Stimulated activated CD8-positive, alpha-beta memory T cell treated with anti-CD3 and anti-CD28 coated beads, Interleukin-12 subunit alpha, Interleukin-12 subunit beta, amount 100 ng/mL, for 24 hours (primary cell): ENCODE measurements around the gene POPDC2.

Experiments
- DNase-seq: peaks from one replicate; pipeline ENCODE4 v3.0.0-alpha.2; 2020; ENCODE audit errors: extremely low read depth

The POPDC2 gene

DNA sequence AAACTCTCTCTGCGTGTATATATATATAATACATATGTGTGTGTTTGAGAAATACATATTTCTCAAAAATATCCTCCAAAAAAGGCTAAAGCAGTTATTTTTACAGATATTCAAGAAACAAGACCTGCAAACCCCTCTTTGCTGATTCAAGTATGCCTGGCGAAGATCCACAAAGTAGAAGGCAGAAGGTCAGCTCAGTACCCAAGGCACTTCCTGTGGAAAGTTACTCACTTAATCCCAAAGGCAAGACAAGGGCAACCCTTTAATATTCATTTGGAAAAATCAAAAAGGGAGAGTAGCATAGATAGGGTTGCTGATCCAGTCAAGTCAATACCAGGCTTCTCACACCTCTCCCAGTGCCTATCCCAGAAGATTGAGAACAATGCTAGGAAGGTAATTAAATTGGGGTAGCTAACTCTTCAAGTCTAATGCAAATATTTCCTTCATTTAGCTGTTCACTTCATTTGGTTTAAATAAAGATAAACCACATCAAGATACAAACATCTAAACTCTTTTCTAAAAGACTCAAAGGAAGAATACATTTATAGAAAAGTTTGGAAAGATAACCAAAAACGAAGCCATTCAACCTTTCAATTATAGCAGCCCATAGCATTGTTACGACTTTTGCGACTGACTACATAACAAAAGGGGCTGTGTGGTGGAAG, 9.6 kb upstream of the POPDC2 start:
- DNase-seq, result no peak

DNA sequence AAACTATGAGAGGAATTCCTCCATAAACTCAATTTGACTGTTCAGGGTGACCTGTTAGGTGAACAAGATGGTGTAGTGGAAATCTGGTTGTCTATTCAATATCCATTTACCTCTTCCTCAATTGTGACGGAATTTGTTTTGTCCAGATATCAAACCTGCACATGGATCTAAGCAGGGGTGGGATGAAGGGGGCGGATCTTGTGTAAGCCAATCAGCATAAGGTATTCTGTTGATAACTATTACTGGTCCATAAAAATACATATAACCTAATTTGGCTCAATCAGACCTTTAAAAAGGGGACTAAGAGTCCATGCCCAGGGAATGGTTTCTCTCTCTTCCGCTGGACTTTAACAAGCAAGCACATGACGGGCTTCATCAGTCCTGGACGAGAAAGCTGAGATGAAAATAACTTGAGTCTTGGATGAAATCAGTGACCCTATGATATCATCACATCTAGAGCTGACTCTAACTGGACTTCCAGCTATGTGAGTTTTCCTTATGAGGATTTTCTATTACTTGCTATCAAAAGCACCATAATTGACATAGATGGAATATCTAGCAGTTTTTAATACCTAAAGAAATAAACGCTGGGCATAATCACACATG, 5.7 kb upstream of the POPDC2 start:
- no peak for DNase-seq

- no peak for DNase-seq
These were observed 4.5 kb upstream of the POPDC2 start for GRCh38 chr3:119664850-119665379.

- DNase-seq, result no peak
These were observed 4.0 kb upstream of the POPDC2 start for GRCh38 chr3:119664370-119664769.

- DNase-seq, result no peak
These were observed 3.5 kb upstream of the POPDC2 start for GRCh38 chr3:119663885-119664284.

DNA sequence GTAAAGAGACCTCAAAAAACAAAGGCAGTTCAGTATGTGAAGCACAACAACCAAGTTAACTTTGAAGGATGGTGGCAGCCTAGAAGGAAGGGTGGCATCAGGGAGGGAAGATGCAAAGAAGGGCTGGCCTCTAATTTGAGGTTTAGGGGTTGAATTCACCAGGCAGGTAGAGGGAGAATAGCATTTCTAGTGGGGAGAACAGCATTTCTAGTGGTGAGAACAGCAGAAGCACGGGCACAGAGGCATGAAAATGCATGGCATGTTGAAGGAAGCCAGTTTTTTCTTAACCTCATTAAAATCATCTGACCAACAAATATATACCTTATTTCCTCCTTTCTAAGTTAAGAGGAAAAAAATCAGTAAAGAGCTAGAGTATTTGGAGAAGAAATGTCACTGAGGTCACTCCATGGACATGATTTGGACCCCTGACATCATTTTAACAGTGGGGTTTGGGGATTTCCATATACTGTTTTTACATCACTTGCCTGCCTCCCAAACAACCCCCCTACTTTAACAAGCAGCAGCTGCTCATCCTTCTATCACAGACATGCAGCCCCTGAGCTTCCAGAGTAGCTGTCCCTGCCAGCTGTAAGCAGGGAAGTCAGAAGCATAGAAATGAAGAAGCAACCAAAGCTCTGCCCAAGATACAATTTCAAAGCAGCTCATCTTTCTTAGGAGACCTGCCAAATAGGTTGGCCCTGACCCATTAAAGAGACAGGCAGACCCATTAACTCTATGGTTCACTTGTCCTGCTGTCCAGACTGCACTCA, 2.4 kb upstream of the POPDC2 start:
- no peak for DNase-seq

DNA sequence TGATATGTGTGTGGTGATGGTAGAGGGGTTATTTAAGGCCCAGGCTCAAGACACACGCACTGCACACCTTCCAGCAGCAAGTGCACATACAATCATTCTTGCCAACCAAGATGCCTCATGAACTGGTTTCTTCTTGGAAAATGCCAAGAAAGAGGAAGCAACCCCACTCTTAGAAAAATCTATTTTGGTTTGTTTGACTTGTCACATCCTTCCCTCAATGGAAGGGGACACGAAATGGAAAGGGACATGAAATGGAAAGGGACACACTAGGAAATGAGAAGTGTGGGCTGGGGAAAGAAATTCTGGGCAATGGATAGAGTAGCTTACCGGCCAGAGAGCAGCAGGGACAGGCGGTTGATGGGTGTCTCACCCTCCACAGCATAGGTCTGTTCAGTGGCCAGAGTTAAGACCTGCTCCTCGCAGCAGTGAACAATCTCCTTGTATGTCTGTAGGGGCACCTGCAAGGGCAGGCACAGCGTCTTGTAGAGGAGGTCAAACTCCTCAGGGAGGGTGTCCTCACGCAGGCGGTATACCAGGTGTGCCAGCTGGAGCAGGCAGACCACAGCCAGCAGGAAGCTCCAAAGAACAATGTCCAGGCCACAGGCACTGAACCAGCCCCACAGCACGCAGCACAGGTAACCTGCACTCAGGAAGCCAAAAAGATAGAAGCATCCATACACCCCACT, 640 bp downstream of the POPDC2 start:
- no peak for DNase-seq

DNA sequence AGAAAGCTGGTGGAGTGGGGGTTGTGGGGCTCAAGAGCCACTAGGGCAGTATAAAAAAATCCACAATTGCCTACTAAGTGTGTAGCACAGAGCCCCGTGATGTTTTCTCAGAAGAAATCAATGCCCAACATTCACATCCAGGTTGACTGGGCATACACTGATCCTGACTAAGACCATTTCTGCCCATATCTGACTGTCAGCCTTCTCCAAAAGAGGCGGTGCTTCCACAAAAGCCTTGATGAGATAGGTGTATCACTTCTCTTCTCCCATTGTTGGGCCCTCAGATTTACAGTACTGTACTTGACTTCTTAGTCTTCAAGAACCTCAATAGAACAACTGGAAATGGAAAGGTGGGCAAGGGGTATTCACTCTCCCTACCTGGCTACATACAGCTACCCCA, 1.4 kb downstream of the POPDC2 start:
- no peak for DNase-seq

DNA sequence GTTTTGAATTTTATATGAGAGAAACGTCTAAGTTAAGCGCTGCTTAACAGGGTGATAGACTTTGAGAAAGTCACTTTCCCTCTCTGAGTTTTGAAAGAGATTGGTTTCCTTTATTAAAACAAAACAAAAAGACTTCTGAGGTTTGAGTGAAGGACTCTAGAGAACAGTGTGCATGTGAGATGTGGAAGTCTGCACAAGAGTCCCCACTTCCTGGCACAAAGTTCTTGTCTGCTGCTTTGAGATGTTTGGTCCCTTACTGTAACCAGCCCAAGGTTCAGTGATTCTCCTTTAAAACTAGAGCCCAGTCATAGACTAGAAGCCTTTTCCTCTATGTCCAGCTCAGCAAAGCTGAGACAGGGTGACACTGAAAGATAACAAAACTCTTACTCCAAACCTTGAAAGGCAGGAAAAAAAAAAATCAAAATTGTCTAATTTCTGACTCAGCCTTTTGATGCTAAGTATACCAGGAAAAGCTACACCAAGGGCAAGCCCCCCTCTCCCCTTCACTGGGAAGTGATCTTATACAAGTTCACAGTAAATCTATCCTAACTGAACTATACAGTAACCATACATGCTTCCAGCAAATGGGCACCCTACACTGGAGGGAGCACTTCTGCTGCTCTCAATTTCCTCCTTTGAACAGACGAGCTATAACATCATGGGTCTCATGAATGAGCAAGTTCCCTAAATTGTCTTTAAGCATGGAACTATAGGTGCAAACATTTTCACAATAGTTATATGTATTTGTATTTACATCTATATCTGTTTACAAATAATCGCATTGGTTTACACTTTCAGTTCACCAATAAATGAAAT, 2.3 kb downstream of the POPDC2 start:
- no peak for DNase-seq

DNA sequence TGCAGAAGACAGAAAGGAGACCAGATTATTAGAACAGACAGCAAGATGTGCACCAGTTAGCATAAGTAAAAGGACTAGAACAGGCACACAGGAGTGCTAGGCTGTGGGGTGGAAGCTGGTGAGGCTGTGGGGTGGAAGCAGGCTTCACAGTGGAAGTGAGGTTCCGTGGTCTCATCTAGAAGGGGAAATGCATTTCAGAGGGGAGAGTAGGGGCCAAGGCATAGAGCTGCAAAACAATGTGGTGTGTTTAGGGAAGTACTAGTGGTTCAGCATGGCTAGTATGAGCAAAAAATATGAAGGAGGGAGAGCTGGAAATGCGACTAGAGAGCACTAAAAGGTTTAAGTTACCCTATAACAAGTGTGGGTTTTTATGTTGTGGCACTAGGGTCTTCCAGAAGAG, 6.5 kb downstream of the POPDC2 start:
- DNase-seq, result no peak

DNA sequence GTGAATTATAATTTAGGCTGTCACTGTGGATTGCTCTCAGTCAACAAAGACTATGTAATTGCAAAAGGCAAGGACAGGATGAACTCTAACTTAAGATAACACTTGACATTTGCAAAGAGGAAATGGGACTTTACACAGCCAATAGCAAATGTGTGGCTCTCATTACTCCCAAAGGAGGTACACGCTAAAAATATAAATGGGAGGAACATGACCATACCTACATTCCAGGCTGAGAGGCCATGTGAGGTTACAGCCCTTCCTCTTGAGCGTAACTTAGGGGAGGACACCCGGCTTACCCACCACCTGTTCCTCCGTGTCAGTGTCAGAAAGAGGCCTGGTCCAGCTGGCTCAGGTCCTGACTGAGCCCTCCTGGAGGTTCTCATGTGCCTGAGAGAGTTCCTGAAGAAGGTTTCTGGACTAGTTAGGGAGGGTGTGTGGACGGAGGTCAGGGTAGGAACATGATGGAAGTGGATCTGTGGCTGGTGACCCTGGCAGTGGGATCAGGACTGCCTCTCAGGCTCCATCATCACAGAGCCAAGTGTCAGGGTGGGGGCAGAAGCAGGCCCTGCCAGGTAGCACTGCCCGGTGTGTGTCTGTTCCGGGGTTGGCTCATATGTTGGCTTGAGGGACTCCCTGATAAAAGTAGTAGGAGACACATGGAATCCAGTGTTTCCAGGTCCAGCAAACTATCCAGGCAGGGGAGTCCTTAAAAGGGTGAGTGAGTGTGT, 7.9 kb downstream of the POPDC2 start:
- DNase-seq, result no peak

- no peak for DNase-seq
These were observed 10.6 kb downstream of the POPDC2 start for GRCh38 chr3:119649761-119650160.

- no peak for DNase-seq
These were observed 12.4 kb downstream of the POPDC2 start for GRCh38 chr3:119647843-119648575.

- no peak for DNase-seq
These were observed 13.2 kb downstream of the POPDC2 start for GRCh38 chr3:119647171-119647570.

GRCh38 chr3:119645813-119646212, 14.6 kb downstream of the POPDC2 start:
- no peak for DNase-seq

DNA sequence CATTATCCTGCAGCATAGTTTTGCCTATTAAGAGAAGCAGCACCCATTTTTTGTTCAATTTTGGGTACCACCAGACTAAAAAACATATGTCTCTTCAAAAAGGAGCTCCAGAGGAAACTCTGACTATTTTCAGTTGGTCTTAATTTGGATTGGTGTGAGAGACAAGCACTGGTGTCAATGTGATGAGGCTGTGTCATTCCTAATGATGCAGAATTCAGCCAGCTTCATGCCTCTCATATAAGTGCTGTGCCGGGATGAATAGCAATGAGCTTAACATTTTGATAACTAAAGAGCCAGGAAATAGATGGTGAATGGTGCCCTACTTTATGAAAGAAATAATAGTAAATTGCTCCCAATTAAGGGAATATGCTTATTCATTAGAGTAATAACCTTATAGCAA, 15.9 kb downstream of the POPDC2 start:
- DNase-seq, result no peak

DNA sequence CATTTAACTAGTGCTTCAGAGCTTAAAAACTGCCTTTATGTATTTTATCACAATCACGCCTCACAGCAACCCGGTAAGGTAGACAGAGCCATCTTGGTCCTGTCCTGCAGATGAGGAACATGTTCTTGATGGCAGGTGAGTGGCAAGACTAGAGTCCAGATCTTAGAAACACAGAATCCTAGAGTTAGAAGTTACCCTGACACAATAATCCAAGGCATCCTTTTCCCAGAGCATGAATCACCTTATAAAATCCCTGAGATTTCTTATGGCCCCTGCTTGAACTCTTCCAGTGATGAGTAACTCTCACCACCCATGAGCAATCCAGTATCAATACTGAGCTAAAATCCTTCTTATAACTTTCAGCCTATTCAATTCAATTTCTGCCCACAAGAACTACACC, 16.9 kb downstream of the POPDC2 start:
- no peak for DNase-seq

DNA sequence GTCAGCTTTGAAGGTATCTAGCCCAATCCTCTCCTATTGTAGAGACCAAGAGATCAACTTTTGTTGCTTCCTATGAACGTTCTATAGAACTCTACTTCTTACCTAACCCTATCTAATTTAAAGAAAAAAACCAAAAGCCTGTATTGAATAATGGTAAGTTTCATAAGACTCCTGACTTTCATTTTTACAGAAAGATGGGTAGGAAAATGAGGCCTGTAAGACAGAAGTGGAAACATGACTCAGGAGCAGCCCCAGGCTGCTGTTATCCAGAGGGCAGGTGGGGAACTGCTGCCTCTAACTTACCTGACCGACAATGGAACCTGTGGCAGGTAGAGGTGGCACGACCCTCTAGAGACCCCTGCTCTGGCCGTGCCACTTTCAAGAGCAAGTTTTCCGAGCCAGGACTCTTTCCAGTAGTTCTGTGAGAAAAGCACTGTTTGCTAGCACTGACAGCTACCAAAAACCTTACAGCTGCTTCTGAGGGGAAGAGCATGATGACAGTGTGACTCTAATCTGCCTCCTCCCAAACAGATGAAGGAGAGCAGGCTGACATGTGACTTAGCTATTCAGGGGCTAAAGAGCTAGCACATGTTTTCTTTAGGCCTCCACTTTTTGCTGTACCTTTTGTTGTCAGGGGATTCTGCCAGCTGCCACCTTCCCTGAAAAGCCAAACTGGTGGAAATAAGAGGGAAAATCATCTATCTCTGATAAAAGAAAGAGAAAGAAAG, 17.5 kb downstream of the POPDC2 start:
- no peak for DNase-seq

DNA sequence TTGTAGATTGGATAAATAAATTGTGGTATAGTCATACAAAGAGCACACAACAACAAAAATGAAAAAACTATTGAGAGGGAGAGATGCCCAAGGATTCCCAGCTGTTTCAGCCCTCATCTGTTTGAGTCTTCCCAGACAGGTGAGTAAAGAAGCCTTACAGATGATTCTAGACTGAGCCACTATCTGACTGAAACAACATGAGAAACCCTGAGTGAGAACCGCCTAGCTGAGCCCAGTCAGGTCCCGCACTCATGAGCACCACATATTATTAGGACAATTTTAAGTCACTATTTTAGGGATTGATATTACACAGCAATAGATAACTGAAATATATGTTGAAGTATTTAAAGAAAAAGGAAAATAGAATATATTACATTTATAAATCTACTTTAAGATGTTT, 19.0 kb downstream of the POPDC2 start:
- DNase-seq, result no peak
